GM13977 (cell line): Measurements from ENCODE around the gene CUX1.

ENCODE experiments used
- DNase-seq: peaks from one replicate; pipeline ENCODE4 v3.0.0; 2012; ENCODE audit warnings: low spot score
- in situ Hi-C: fragments of 300-500 bp; cut with MboI; formaldehyde crosslinking; loops from one replicate; pipeline ENCODE4 v1.12.0; 2022; ENCODE audit warnings: low sequenced_read_pairs, low pct_unique_long_range_greater_than_20kb, mixed read lengths, inconsistent platforms; ENCODE audit not compliant: unreplicated experiment
- TF ChIP-seq, protein P1 (sequence below): IDR thresholded peaks from 2 replicates; pipeline ENCODE4 v1.5.1; 2012; ENCODE audit warnings: mild to moderate bottlenecking, control low read depth; ENCODE audit not compliant: insufficient read depth; ENCODE audit errors: extremely low read depth, missing control alignments

The CUX1 gene

GRCh38 chr7:102317231-102318059, 500.0 kb downstream of the CUX1 start:
- in situ Hi-C loops, result no loop called here
- peak; percentile 54 for DNase-seq
- TF ChIP-seq, protein P1, sequence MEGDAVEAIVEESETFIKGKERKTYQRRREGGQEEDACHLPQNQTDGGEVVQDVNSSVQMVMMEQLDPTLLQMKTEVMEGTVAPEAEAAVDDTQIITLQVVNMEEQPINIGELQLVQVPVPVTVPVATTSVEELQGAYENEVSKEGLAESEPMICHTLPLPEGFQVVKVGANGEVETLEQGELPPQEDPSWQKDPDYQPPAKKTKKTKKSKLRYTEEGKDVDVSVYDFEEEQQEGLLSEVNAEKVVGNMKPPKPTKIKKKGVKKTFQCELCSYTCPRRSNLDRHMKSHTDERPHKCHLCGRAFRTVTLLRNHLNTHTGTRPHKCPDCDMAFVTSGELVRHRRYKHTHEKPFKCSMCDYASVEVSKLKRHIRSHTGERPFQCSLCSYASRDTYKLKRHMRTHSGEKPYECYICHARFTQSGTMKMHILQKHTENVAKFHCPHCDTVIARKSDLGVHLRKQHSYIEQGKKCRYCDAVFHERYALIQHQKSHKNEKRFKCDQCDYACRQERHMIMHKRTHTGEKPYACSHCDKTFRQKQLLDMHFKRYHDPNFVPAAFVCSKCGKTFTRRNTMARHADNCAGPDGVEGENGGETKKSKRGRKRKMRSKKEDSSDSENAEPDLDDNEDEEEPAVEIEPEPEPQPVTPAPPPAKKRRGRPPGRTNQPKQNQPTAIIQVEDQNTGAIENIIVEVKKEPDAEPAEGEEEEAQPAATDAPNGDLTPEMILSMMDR, result peak; percentile 43

DNA sequence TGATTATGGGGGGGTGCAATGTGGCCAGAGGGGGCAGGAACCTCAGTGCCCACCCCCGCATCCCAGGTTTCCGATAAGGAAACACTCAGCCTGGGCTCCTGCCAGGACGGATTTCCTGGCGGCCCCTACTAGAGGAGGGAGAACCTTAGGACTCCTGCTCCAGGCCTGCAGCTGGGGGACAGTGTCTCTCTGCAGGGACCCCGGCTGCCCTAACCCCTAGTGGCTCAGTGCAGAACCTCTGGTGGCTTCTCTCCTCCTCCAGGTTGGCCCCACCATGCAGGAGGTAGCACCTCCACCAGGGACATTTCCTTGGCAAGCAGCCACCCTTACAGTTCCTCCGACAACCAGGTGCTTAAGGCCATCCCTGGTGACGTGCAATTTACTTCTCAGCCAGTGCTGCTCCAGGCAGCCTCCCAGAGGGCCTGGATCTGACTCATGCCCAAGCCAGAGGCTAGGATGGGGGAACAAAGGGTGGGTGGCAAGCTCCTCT, 501.1 kb downstream of the CUX1 start:
- in situ Hi-C loops, result no loop called here
- TF ChIP-seq, protein P1, result no peak
- peak; percentile 30 for DNase-seq

- peak; percentile 22 for DNase-seq
- in situ Hi-C loops, result no loop called here
- TF ChIP-seq, protein P1, result no peak
Measured at GRCh38 chr7:102319671-102320070, 502.2 kb downstream of the CUX1 start.

DNA sequence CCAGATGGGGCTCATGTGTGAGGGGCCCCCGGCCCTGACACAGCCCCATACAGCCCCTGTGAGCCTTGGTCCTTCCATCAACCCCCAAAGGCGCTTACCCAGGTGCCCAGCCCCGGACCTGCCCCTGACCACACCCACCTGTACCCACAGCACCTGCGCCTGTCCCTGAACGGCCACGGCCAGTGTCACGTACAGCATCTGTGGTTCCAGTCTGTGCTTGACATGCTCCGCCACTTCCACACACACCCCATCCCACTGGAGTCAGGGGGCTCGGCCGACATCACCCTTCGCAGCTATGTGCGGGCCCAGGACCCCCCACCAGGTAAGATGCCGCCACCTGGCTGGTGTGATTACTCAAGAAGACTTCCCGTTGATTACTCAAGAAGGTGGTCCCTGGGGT, 502.8 kb downstream of the CUX1 start:
- peak; percentile 23 for DNase-seq
- TF ChIP-seq, protein P1, result no peak
- in situ Hi-C loops, result no loop called here

DNA sequence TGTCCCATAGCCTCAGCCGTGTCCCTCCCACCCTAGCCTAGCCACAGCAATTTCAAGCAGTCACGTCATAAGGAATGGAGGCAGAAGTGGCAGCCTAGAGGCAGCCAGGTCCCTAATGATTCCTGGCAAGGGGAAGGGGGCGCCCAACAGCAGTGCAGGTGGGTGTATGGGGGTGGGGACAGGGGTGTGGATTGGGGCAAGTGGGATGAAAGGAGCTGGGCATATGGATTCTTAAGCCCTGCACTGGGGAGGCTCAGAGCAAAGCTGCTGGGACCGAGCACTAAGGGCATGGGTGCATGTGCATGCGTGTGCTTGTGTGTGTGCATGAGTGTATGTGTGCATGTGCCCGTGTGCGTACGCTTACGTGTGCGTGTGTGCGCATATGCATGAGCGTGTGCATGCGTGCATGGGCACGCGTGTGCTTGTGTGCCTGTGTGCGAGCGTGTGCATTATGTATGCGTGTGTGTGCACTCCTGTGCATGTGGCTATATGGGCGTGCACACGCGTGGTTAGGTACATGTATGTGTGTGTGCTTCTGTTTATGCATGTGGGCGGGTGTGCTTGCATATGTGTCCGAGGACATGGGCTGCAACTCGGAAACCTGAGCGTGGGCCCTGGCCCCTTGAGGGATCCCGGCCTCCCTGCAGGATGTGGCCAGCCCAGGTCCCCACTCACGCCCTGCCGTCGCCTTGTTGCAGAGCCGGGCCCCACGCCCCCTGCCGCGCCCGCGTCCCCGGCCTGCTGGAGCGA, 503.4 kb downstream of the CUX1 start:
- peak; percentile 36 for DNase-seq
- in situ Hi-C loops, result no loop called here
- TF ChIP-seq, protein P1, result no peak

GRCh38 chr7:102321351-102322201, 504.1 kb downstream of the CUX1 start:
- peak; percentile 65 for DNase-seq
- TF ChIP-seq, protein P1, result no peak
- in situ Hi-C loops, result no loop called here
